SKM-1 treated with dmso at 0.1 percent for 144 hours (cell line): ENCODE results near the gene FAM76B.

Source experiments
- DNase-seq: peaks from one replicate; lab custom pipeline; 2025; ENCODE audit not compliant: unreplicated experiment; lab: John Stamatoyannopoulos, UW

Gene FAM76B

GRCh38 chr11:95732930-95733602, 56.5 kb downstream of the FAM76B start:
- DNase-seq, result no peak

GRCh38 chr11:95729462-95729861, 60.1 kb downstream of the FAM76B start:
- no peak for DNase-seq

GRCh38 chr11:95728790-95729189, 60.8 kb downstream of the FAM76B start:
- no peak for DNase-seq

- no peak for DNase-seq
Measured at GRCh38 chr11:95728094-95728493, 61.5 kb downstream of the FAM76B start.

GRCh38 chr11:95727620-95728019, 62.0 kb downstream of the FAM76B start:
- DNase-seq, result no peak

GRCh38 chr11:95727111-95727510, 62.5 kb downstream of the FAM76B start:
- no peak for DNase-seq

- no peak for DNase-seq
Measured at GRCh38 chr11:95725196-95725595, 64.4 kb downstream of the FAM76B start.

- no peak for DNase-seq
Measured at GRCh38 chr11:95723361-95723942, 66.1 kb downstream of the FAM76B start.

GRCh38 chr11:95720195-95720594, 69.4 kb downstream of the FAM76B start:
- peak; percentile 23 for DNase-seq
